Cortex of kidney (tissue), 1 donor: ENCODE data around the gene PPP4R2.
"Not testable (repeated sequence)": the region's sequence is repeated elsewhere in the genome, so short reads cannot be mapped to it uniquely, and the experiment has no call there.

Experiments
- DNase-seq: peaks from one replicate; lab custom pipeline; 2025; lab: John Stamatoyannopoulos, UW

The PPP4R2 gene

GRCh38 chr3:73026111-73026759, 29.6 kb downstream of the PPP4R2 start:
- no peak for DNase-seq

- no peak for DNase-seq
These were observed 30.1 kb downstream of the PPP4R2 start for GRCh38 chr3:73026760-73027113.

GRCh38 chr3:73028803-73029202, 32.2 kb downstream of the PPP4R2 start:
- DNase-seq, result no peak

- DNase-seq, result no peak
These were observed 32.7 kb downstream of the PPP4R2 start for GRCh38 chr3:73029321-73029796.

GRCh38 chr3:73030073-73030597, 33.5 kb downstream of the PPP4R2 start:
- DNase-seq, result no peak

GRCh38 chr3:73031573-73032103, 35.0 kb downstream of the PPP4R2 start:
- no peak for DNase-seq

- DNase-seq, result no peak
These were observed 40.3 kb downstream of the PPP4R2 start for GRCh38 chr3:73036694-73037591.

- no peak for DNase-seq
These were observed 44.9 kb downstream of the PPP4R2 start for GRCh38 chr3:73041537-73041936.

- no peak for DNase-seq
These were observed 46.8 kb downstream of the PPP4R2 start for GRCh38 chr3:73043414-73043813.

- no peak for DNase-seq
These were observed 48.8 kb downstream of the PPP4R2 start for GRCh38 chr3:73045391-73045790.

GRCh38 chr3:73046195-73046594, 49.6 kb downstream of the PPP4R2 start:
- DNase-seq, result no peak

- no peak for DNase-seq
These were observed 52.7 kb downstream of the PPP4R2 start for GRCh38 chr3:73049319-73049718.

GRCh38 chr3:73052857-73053256, 56.2 kb downstream of the PPP4R2 start:
- no peak for DNase-seq

GRCh38 chr3:73055583-73055982, 59.0 kb downstream of the PPP4R2 start:
- no peak for DNase-seq

- DNase-seq, result no peak
These were observed 59.6 kb downstream of the PPP4R2 start for GRCh38 chr3:73056014-73056844.

- no peak for DNase-seq
These were observed 60.2 kb downstream of the PPP4R2 start for GRCh38 chr3:73056845-73057150.

GRCh38 chr3:73060302-73060723, 63.7 kb downstream of the PPP4R2 start:
- DNase-seq, result no peak

- DNase-seq, result no peak
These were observed 64.8 kb downstream of the PPP4R2 start, which contains the start of gene EBLN2 for GRCh38 chr3:73061416-73061815. TSS of gene EBLN2 (plus strand) at chr3:73061659. CDS start at chr3:73062082, 423 bp downstream.

GRCh38 chr3:73066243-73066642, 69.6 kb downstream of the PPP4R2 start:
- not testable (repeated sequence) for DNase-seq

- DNase-seq, result no peak
These were observed 71.8 kb downstream of the PPP4R2 start for GRCh38 chr3:73068419-73068818.

GRCh38 chr3:73069187-73069586, 72.6 kb downstream of the PPP4R2 start:
- no peak for DNase-seq
